IPS-18a (cell line): ENCODE data around the gene DNAH2.

Experiments used
- H3K27ac ChIP-seq: one replicate; pipeline ENCODE4 v1.5.1; 2013; ENCODE audit warnings: low read length
- H3K27me3 ChIP-seq: one replicate; pipeline ENCODE4 v1.6.1; 2013; ENCODE audit warnings: mild to moderate bottlenecking, low read length; ENCODE audit not compliant: control insufficient read depth, insufficient read depth
- H3K36me3 ChIP-seq: one replicate; pipeline ENCODE4 v1.6.1; 2013; ENCODE audit warnings: low read depth, low read length; ENCODE audit not compliant: control insufficient read depth
- H3K4me1 ChIP-seq: one replicate; pipeline ENCODE4 v1.6.1; 2013; ENCODE audit warnings: low read depth, low read length; ENCODE audit not compliant: control insufficient read depth
- H3K4me3 ChIP-seq: one replicate; pipeline ENCODE4 v1.5.1; 2013; ENCODE audit warnings: low read length
- H3K9ac ChIP-seq: one replicate; pipeline ENCODE4 v1.6.1; 2013; ENCODE audit warnings: mild to moderate bottlenecking, low read length, moderate library complexity
- H3K9me3 ChIP-seq: one replicate; pipeline ENCODE4 v1.6.1; 2013; ENCODE audit warnings: low read depth, low read length; ENCODE audit not compliant: control insufficient read depth

DNAH2 gene

GRCh38 chr17:7882629-7883028, 165.1 kb downstream of the DNAH2 start:
- peaks cover 12% of the 10 kb centered on the region for H3K4me1 ChIP-seq
- no peaks in the 10 kb centered on the region for H3K9me3 ChIP-seq
- H3K27ac ChIP-seq, result no peak overlapping the region
- H3K9ac ChIP-seq, result no peak overlapping the region
- peaks cover 18% of the 10 kb centered on the region for H3K27me3 ChIP-seq
- no peak overlapping the region for H3K4me3 ChIP-seq
- peaks cover 4% of the 10 kb centered on the region for H3K36me3 ChIP-seq
